GM21786 (cell line): ENCODE measurements around the gene DLGAP1.
"Not testable (repeated sequence)": the region's sequence is repeated elsewhere in the genome, so short reads cannot be mapped to it uniquely, and the experiment has no call there.

Source experiments
- ATAC-seq: cut with Tn5 transposase; IDR thresholded peaks from one replicate; pipeline ENCODE4 v1.9.1; 2021; ENCODE audit not compliant: unreplicated experiment

Gene DLGAP1

GRCh38 chr18:4096486-4096885 lies 358.6 kb downstream of the DLGAP1 start:
- ATAC-seq = no peak

DNA sequence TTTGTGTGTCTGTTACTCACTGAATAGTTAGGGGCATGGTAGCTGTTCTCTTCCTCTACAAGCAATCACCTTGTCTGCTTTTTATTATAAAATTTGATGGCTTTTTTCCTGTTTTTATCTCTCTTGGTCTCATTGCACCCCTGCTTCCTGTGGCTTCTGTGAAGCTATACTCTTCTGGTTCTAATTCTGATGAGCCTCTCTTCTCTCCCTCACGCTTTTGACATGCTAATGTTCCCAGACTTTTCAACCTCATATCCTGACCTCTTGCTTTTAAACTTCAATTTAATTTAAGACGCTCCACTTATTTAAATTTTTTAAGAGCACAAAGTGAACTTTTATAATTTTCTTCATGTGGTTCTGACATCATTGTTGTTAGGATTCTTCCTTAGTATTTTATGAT lies 361.4 kb downstream of the DLGAP1 start:
- ATAC-seq = no peak

- no peak for ATAC-seq
Observed at GRCh38 chr18:4084382-4084900, 370.7 kb downstream of the DLGAP1 start.

DNA sequence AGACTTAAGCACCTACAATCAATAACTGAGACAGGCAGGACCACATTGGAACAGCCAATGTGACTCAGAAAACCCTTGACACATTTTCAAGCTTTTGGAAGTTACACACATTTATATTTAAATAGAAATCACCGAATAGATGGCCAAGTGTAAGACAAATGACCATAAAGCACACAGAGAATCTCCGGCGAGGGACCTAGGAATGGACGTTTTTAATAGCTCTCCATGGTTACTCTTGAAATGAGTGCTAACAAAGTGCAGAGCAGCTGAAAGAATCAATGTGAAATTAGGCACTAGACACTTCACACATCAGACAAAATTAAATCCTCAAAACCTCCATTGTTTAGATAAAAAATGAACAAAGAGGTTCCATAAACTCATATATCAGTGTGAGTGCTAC lies 376.9 kb downstream of the DLGAP1 start:
- ATAC-seq = no peak

DNA sequence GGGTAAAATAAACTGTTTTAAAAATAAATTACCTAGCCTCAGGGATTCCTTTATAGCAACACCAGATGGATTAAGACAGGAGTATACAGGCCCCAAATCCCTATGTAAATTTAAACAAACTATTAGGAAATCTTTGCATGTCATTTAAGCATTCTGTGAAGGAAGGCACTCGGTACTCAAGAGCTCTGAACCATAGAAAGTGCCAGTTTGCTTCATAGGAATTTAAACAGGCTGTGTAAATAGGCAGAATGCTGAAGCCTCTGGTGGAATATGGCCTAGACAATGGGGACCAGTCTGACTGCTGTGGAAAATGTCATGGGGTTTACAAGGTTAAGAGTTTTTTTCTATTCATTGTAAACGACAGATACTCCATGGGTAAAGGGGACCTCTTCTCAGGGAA lies 377.4 kb downstream of the DLGAP1 start:
- no peak for ATAC-seq

DNA sequence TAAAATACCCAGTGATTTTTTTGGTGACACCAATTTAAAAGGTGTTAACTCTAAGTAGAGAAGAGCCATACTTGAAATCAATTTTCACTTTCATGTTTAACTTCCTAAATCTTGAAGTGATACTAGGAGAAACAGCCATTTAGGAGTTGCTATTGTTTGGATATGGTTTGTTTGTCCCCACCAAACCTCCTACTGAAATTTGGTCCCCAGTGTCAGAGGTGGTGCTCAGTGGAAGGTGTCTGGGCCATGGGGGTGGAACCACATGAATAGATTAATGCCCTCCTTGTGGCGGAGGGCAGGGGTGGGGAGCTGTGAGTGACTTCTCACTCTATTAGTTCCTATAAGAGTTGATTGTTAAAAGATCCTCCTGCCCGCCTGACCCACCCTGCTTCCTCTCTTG lies 377.9 kb downstream of the DLGAP1 start:
- ATAC-seq = no peak

DNA sequence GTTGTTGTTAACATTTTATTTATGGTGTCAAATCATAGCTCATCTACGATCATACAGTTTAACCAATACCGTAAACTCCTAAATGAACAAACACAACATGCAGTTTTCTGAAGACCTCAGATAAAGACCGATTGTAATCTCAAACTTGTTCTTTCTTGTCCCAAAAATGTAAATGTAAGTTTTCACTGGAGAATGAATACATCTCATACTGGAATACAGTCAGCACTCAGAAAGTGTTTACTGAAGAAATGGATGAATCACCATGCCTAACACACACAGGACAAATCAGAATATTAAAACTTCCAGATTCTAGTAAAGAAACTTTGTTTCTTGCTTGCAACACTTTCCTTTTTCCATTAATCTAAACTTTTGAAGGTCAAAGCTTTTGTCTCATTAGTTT lies 380.5 kb downstream of the DLGAP1 start:
- no peak for ATAC-seq

DNA sequence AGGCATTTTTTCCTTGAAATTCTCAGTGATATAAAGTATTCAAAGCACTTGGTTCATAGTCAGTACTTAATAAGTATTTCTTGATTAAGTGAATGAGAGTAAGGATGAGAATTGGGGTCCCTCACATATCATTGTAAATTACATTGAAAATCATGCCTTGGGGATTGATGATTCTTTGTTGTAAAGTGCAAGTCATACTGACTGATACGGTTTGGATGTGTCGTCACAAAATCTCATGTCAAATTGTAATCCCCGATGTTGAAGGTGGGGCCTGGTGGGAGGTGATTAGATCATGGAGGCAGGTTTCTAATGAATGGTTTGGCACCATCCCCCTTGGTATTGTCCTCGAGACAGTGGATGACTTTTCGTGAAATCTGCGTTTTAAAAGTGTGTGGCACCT lies 385.9 kb downstream of the DLGAP1 start:
- no peak for ATAC-seq

DNA sequence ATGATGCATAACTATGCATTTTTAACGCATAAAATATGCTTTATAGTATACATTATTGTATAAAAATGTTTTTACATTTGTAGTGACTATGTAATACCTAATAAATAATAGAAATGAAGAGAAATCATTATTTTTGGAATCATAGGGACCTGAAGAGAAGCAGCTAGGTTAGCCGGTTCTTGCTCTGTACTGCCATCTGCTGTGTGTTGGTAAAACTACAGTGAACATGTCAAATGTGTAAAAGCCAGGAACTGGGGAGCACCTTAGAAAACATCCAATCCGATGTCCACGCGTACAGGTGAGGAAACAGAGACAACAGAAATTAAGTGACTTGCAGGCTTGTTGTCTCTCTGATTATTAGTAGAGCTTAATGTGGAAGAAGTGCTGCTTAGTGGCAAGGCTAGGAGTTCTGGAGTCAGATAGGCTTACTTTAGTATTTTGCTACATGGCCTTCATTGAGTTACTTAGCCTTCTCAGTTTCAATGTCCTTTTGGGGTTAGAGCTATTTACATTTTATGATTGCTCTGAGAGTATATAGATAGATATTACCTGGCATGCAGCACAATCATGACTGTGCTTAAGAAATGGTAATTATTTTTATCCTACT lies 386.5 kb downstream of the DLGAP1 start:
- ATAC-seq = no peak

- ATAC-seq = no peak
Observed at GRCh38 chr18:4063545-4063944, 391.6 kb downstream of the DLGAP1 start.

- ATAC-seq = no peak
Observed at GRCh38 chr18:4060427-4061281, 394.5 kb downstream of the DLGAP1 start.

GRCh38 chr18:4058179-4058578 lies 396.9 kb downstream of the DLGAP1 start:
- no peak for ATAC-seq

DNA sequence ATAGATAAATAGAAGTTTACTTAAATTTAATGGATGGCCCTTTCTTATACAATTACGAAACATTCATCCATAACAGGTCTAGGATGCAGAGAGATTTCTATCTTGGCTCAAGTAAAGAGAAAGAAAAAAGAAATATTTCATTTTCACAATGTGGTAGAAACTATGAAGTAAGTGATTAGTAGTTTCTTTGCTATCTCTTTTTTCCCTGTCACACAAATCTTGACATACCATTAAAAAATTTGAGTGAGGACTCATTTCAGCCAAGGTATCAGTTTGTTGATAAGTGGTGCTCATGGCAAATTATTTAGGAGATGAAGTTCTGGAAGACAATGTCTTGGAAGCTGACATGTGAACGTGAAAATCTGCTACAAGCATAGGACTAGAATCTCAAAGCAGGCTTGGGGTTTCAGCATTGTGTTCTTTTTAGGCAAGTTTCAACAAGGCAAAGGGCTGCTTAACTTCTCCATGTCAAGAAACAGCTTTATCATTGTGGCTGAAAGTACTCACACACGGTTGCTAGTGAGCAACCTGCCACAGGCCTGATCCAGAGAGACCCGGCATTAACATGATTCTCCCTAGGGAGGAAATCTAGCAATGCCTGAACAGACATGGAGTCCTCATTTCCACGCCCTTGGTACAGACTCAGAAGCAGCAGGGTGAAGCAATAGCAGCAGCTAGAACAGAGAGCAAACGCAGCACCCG lies 414.6 kb downstream of the DLGAP1 start:
- no peak for ATAC-seq

DNA sequence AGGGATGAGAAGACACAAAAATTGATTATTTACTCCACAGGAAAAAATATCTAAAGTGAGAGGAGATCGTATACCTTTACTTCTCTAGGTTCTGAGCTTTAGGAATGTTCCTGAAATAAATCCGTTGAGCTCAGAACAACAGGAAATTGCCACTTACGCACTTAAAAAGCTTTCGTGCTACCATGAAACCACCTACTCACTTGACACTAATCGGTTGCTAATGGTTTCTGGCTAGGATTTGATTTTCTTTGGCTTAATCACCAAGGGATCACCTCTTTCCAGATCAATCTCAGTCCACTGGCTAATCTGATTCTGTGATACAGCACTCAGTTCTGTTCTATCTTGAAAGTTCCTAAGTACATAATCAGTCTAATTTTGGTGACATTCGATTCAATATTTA lies 419.6 kb downstream of the DLGAP1 start:
- no peak for ATAC-seq

- ATAC-seq = not testable (repeated sequence)
Observed at GRCh38 chr18:4034815-4035214, 420.3 kb downstream of the DLGAP1 start.

GRCh38 chr18:4026542-4026941 lies 428.6 kb downstream of the DLGAP1 start:
- no peak for ATAC-seq

- no peak for ATAC-seq
Observed at GRCh38 chr18:4024702-4025101, 430.4 kb downstream of the DLGAP1 start.

DNA sequence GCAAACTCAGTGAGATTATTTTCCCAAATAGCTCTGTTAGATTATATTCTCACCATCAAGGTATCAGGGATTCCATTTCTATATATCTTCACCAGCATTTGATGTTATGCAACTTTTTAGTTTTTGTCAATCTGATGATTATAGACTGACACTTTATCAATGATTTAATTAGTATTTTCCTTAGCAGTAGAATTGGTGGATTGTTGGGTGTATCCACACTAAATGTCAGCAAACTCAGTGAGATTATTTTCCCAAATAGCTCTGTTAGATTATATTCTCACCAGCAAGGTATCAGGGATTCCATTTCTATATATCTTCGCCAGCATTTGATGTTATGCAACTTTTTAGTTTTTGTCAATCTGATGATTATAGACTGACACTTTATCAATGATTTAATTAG lies 432.4 kb downstream of the DLGAP1 start:
- not testable (repeated sequence) for ATAC-seq

DNA sequence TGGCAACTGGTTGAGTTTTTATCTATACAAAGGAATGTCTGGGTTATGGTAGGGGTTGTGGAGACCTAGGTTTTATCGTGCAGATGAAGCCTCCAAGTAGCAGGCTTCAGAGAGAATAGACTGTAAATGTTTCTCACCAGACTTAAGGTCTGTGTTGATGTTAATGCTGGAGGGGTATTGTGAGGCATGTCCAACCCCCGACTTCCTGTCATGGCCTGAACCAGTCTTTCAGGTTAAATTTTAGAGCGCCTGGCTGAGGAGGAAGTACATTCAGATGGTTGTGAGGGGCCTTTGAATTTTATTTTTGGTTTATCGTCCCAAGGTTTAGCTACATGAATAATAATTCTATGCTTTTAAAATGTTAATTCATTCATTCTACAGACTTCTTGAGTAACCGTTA lies 435.1 kb downstream of the DLGAP1 start:
- ATAC-seq = no peak

DNA sequence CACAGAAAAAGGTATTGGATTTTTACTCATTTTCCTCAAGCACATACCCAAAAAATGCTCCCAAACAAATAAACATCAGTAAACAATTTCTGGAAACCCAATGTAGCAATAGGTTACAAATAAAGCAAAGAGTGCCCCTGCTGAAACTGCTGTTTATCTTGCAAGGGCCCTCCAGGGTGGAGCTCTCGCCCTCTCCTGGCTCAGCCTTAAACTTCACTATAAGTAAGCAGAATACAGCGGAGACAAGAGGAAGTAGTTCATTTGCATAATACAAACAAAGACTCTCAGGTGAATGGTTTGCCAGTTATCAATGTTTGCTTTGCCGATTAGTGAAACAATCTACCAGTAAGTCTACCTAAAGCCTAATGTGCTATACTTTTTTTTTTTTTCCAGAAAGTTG lies 437.6 kb downstream of the DLGAP1 start:
- peak; percentile 50 for ATAC-seq

DNA sequence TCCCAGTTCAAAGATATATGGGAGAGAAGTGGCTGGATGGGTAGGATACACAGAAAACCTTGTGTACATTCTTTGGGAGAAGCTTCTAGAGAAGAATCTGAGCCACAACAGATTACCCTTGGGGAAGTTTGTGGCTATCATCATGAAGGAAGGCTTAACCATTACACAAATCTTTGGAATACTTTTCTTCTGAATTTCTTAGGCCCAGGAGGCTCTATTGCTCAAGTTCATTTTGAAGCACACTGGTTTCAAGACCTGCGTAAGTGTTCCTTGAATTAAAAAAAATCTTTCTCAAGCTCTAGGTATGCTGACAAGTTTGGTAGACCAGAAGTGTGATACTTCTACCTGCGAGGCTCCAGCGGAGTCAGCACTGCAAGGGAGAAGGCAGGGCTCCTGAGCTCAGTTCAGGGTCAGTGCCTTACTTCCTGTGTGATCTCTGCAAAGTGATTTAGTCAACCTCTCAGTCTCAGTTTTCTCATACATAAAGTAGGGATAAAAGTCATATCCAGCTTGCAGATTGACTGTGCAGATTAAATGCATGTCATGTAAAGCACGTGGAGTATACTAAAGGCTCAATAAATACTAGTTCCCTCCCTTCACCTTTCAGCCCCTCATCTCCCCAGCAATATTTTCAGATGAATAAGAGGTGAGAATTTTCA lies 438.6 kb downstream of the DLGAP1 start:
- no peak for ATAC-seq
